ENCODE measurements around the gene PACSIN1.

DNA sequence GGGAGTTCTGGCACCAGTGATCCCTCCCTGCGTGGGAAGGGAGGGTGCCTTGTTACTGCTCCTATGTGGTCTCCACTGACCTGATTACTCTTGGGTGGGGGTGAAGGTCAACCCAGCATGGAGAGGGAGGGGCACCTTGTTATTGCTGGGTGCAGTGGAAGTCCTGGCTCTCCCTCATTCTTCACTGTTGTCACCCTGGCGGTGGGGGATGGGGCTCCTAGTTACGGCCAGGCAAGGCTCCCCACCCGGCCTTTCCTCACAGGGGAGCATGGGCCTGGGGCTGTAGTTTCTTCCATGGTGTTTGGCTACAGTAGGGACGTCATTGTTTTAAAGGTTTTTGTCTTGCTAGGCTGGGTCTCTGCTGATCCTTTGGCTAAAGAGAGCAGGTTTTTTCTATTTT is 40.8 kb downstream of the PACSIN1 start:
- TF ChIP-seq, protein P1, sequence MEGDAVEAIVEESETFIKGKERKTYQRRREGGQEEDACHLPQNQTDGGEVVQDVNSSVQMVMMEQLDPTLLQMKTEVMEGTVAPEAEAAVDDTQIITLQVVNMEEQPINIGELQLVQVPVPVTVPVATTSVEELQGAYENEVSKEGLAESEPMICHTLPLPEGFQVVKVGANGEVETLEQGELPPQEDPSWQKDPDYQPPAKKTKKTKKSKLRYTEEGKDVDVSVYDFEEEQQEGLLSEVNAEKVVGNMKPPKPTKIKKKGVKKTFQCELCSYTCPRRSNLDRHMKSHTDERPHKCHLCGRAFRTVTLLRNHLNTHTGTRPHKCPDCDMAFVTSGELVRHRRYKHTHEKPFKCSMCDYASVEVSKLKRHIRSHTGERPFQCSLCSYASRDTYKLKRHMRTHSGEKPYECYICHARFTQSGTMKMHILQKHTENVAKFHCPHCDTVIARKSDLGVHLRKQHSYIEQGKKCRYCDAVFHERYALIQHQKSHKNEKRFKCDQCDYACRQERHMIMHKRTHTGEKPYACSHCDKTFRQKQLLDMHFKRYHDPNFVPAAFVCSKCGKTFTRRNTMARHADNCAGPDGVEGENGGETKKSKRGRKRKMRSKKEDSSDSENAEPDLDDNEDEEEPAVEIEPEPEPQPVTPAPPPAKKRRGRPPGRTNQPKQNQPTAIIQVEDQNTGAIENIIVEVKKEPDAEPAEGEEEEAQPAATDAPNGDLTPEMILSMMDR (IDR thresholded peaks at IDR 0.05), result no peak
- no peak for TF ChIP-seq POLR2AphosphoS5 (IDR thresholded peaks at IDR 0.05)

Data from breast epithelium (tissue), 3 donors.